Stimulated activated CD8-positive, alpha-beta memory T cell treated with anti-CD3 and anti-CD28 coated beads, Interleukin-7, amount 100 ng/mL, for 1 hour (primary cell): ENCODE results near the gene CEPT1.
A peak's percentile ranks its signal among the peaks of the same experiment; 100 is the strongest.

Experiments
- DNase-seq, 2 donors: peaks; one replicate each; pipeline ENCODE4 v3.0.0-alpha.2; 2020; ENCODE audit warnings: low read depth in 2 of 2

Gene CEPT1

GRCh38 chr1:111192658-111193519, 52.9 kb downstream of the CEPT1 start:
- no peak for DNase-seq

- DNase-seq = no peak
These were observed 53.9 kb downstream of the CEPT1 start for GRCh38 chr1:111193712-111194480.

GRCh38 chr1:111195002-111195684, 55.1 kb downstream of the CEPT1 start:
- no peak for DNase-seq

- no peak for DNase-seq
These were observed 56.2 kb downstream of the CEPT1 start for GRCh38 chr1:111196213-111196612.

GRCh38 chr1:111197598-111198284, 57.7 kb downstream of the CEPT1 start:
- DNase-seq = no peak

GRCh38 chr1:111198836-111199235, 58.8 kb downstream of the CEPT1 start:
- DNase-seq = no peak

- DNase-seq = no peak
These were observed 59.3 kb downstream of the CEPT1 start for GRCh38 chr1:111199329-111199728.

- DNase-seq = no peak
These were observed 60.1 kb downstream of the CEPT1 start, which contains the start of gene DENND2D for GRCh38 chr1:111199881-111200801. Gene DENND2D, minus strand, starts transcription at chr1:111200646. Its CDS starts 187 bp downstream, at chr1:111200459.

- no peak for DNase-seq
These were observed 60.8 kb downstream of the CEPT1 start for GRCh38 chr1:111200802-111201161.

GRCh38 chr1:111201275-111202090, 61.5 kb downstream of the CEPT1 start:
- DNase-seq = no peak

GRCh38 chr1:111202366-111202706, 62.3 kb downstream of the CEPT1 start:
- no peak for DNase-seq

- DNase-seq = no peak
These were observed 62.9 kb downstream of the CEPT1 start for GRCh38 chr1:111202707-111203623.

- DNase-seq = peak; percentile 75 to 77
These were observed 63.7 kb downstream of the CEPT1 start for GRCh38 chr1:111203681-111204200.

- DNase-seq = peak; percentile 58 to 62
These were observed 64.4 kb downstream of the CEPT1 start for GRCh38 chr1:111204201-111204982.

- no peak for DNase-seq
These were observed 65.1 kb downstream of the CEPT1 start for GRCh38 chr1:111204983-111205713.

GRCh38 chr1:111205714-111206050, 65.7 kb downstream of the CEPT1 start:
- DNase-seq = no peak

- DNase-seq = no peak
These were observed 68.9 kb downstream of the CEPT1 start for GRCh38 chr1:111208921-111209320.
